GM15510 (cell line): ENCODE measurements around the gene MAPK9.

ENCODE experiments used
- POLR2A ChIP-seq: IDR thresholded peaks from 3 replicates; pipeline ENCODE4 v1.6.1; 2011; ENCODE audit warnings: borderline replicate concordance; ENCODE audit not compliant: insufficient read length; ENCODE audit errors: extremely low read depth

The MAPK9 gene

GRCh38 chr5:180304431-180305375 lies 12.8 kb upstream of the MAPK9 start:
- no peak for TF ChIP-seq POLR2A

GRCh38 chr5:180304016-180304292 lies 12.1 kb upstream of the MAPK9 start:
- TF ChIP-seq POLR2A, result no peak

- TF ChIP-seq POLR2A, result no peak
Observed at GRCh38 chr5:180303226-180304015, 11.5 kb upstream of the MAPK9 start.

- no peak for TF ChIP-seq POLR2A
Observed at GRCh38 chr5:180302256-180302655, 10.4 kb upstream of the MAPK9 start.

- no peak for TF ChIP-seq POLR2A
Observed at GRCh38 chr5:180301253-180301652, 9.4 kb upstream of the MAPK9 start.

GRCh38 chr5:180299526-180299925 lies 7.6 kb upstream of the MAPK9 start:
- TF ChIP-seq POLR2A, result no peak

GRCh38 chr5:180297587-180298282 lies 5.9 kb upstream of the MAPK9 start:
- no peak for TF ChIP-seq POLR2A

- TF ChIP-seq POLR2A, result no peak
Observed at GRCh38 chr5:180296771-180297170, 4.9 kb upstream of the MAPK9 start.

GRCh38 chr5:180294913-180295555 lies 3.2 kb upstream of the MAPK9 start:
- no peak for TF ChIP-seq POLR2A

- no peak for TF ChIP-seq POLR2A
Observed at GRCh38 chr5:180294411-180294810, 2.5 kb upstream of the MAPK9 start.

- TF ChIP-seq POLR2A, result no peak
Observed at GRCh38 chr5:180291234-180291940, 496 bp downstream of the MAPK9 start.

GRCh38 chr5:180290568-180291233 lies 1.2 kb downstream of the MAPK9 start:
- TF ChIP-seq POLR2A, result no peak

GRCh38 chr5:180289966-180290365 lies 1.9 kb downstream of the MAPK9 start:
- TF ChIP-seq POLR2A, result no peak

GRCh38 chr5:180289433-180289832 lies 2.5 kb downstream of the MAPK9 start:
- no peak for TF ChIP-seq POLR2A
